Glomerular endothelial cell (primary cell): ENCODE measurements around the gene DTL. TPM values are rescaled to one million over a fixed set of nuclear protein-coding genes. Genes with fewer than 3 reads are reported as not detected.

Experiments
- DNase-seq: peaks from one replicate; pipeline ENCODE4 v3.0.0-alpha.2; 2011; ENCODE audit warnings: low read depth, low spot score; ENCODE audit errors: extremely low read depth
- total RNA-seq: library from RNA; depleted of rRNA; stranded (reverse); fragments of >200 nt; gene quantifications from 2 replicates; pipeline ENCODE4 v1.2.3, GENCODE V29; 2015

The DTL gene
- total RNA-seq, 1 donor from 2014 or later: 8.0 TPM

DNA sequence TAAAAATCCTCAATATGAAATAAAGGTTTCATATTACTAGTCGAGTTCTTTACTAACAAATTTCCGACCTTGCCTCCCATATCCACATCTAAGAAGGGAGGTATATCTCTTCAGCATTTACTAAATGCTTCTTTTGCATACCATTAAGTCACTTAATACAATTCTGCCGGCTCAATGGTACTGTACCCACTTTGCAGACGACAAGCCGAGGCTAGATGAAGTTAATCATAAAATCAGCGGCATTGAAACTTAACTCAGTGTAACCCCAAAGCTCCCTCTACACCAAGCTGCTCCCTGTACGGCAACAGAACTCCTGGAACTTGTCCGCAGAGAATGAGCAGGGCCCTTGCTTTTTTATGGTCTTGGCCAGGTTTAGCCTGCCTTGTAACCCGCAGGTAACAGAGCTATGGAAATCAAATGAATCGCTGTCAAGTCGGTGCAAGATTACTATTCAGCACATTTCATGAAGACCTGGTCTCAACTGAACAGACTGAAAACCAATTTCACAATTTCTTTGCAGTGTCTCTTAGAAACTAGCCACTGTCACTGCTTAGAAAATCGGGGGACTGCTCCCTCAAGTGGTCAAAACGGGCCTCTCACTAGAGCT, 929 bp upstream of the DTL start:
- no peak for DNase-seq

DNA sequence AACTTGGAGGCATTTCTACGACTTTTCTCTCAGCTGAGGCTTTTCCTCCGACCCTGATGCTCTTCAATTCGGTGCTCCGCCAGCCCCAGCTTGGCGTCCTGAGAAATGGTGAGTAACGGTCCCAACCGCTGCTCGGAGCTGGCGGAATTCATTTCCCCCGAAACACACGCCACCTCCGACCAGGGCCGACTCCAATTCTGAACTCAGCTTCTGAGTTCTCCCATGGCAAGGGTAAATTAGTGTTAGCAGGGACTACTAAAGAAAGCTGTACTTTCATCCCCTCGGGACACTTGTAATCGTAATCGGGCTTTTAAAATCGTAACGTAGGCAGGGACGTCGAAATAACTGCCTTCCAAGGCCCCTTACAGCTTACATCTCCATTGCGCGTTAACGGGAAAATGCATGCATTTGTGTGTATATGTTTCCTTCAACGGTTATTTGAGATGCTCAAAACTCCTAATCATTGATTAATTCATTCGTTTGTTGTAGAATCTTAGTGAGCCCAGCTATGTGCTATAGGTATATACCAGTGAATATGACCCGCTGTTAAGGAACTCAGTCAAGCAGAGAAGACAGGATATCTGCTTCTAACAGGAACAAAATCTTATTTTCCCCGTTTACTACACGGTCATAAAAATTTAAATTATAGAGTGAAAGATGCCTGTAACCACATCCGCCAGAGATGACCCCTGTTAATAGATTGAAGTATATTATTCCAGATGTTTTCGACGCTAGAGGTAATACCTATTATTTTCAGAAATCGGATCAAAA, 472 bp downstream of the DTL start:
- no peak for DNase-seq

DNA sequence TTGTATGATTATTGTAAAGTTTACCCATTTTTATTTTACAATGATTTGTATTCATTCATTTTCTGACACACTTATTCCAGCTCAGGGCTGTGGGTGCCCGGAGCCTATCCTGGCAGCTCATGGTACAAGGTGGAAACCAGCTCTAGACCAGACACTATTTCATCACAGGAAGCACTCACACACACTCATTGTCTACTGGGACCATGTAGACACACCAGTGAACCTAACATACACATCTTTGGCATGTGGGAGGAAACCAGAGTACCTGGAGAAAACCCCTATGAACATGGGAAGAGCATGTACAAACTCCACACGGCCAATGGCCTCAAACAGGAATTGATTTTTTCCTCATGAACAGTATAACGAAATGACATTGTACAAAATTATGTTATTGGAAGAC, 2.4 kb downstream of the DTL start:
- no peak for DNase-seq

DNA sequence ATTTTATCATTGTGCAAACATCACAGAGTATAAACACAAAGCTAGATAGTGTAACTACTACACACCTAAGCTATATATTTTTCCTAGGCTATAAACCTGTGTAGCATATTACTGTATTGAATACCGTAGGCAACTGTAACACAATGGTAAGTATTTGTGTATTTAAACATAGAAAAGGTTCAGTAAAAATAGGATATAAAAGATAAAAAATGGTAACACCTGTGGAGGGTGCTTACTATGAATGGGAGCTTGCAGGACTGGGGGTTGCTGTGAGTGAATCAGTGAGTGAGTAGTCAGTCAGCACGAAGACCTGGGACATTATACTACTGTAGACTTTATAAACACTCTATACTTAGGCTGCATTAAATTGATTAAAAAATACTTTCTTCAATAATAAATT, 4.1 kb downstream of the DTL start:
- no peak for DNase-seq

DNA sequence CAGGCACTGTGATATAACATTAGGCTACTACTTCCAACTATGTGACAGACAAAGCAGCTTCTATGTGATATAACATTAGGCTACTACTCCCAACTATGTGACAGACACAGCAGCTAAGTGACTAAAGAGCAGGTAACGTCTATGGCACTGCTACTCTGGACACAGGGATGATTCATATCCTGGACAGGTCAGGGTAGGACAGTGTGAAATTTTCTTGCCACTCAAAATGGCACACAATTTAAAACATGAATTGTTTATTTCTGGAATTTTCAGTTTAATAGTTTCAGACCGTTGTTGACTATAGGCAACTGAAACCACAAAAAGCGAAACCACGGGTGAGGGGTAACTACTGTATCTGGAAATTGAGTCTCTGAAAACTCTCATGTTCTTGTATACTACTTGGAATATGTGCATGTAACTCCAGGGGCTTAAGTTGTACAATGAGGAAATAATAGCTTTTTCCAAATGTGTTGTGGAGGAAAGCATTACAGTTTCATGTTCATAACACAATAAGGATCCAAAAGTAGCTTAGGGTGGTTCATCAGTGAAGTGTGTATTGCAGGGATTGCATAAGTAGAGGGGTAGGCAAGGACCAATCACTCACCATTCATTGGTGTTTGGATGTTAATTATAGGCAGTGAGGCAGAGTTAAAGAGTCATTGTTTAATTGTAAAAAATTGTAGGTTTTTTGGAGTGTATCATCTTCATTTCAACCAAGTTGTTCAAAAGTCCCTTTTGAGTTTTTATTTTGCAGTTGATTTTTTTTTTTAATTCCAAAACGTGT, 5.3 kb downstream of the DTL start:
- no peak for DNase-seq

DNA sequence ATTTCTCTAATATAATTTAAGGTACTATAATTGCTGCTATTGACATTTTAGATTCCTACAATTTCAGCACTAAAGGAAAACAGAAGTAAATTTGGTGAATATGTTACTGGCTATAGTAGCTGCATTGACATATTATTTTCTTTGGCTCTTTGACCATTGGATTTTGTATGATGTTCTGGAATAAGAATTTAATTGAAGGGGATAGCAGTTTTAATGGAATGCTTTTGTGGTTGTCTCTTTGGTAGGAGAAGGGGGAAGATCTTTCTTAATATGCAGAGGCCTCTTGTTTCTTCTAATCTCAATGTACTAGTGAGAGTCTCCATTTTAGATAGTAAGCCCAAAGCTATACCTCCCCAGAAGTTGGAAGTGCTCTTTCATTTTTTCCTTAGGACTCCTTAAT, 6.9 kb downstream of the DTL start:
- no peak for DNase-seq

DNA sequence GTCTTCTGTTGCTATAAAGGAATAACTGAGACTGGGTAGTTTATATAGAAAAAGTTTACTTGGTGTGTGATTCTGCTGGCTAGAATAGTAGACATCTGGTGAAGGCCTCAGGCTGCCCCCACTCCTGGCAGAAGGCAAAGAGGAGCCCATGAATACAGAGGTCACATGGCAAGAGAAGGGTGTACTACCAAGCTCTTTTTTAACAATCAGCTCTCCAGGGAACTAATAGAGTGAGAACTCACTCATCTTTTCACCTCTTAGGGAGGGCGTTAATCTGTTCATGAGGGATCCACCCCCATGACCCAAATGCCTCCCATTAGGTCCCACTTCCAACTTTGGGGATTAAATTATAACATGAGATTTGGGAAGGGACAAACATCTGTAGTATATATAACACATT, 9.3 kb downstream of the DTL start:
- DNase-seq: no peak

DNA sequence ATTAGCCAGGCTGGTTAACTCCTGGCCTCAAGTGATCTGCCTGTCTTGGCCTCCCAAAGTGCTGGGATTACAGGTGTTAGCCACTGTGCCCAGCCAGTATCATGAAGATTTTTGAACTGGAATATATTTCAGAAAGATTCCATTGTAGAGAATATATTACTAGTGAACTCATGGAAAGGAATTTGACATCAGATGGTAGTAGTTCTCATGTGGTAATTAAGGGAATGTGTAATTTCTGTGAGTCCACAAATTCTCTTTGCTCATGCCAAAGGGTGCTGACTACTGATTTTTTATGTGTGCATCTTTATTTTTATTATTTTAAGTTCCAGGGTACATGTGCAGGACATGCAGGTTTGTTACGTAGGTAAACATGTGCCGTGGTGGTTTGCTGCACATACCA, 10.4 kb downstream of the DTL start:
- no peak for DNase-seq

DNA sequence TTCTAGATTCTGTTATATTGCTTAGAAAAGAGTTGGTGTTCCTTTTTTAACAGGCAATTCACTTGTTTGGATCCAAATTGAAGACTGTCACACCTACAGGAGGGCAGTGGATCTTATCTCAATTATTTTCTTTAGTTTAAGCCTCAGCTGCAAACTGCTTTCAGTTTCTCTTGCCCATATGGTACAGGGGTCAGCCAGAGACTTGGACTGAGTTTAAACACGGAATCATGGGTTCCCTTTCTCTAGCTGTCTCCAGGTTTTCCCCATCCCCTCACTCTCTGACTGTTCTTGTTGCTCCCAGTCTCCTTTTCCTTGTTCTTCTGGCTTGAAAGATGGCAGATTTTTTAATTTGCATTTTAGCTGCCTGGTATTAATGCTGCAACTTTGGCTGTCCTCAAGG, 18.4 kb downstream of the DTL start:
- no peak for DNase-seq

DNA sequence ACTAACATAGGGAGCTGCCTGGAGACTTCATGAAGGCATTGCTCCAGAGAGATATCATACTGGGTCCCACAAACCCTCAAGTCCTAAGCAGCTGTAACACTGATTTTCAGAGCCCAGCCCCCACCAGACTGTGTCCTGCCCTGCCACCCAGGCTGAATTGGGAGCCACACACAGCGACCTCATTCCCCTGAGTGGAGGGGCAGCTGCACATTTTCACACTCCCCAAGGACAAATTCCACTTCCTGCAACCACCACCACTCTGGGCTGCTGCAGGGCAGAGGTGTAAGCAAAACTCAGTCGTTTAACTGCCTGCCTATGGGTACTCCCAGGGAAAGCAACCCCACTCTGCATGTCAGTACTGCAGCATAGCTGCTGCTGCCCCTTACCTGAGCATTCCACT, 19.8 kb downstream of the DTL start:
- no peak for DNase-seq

DNA sequence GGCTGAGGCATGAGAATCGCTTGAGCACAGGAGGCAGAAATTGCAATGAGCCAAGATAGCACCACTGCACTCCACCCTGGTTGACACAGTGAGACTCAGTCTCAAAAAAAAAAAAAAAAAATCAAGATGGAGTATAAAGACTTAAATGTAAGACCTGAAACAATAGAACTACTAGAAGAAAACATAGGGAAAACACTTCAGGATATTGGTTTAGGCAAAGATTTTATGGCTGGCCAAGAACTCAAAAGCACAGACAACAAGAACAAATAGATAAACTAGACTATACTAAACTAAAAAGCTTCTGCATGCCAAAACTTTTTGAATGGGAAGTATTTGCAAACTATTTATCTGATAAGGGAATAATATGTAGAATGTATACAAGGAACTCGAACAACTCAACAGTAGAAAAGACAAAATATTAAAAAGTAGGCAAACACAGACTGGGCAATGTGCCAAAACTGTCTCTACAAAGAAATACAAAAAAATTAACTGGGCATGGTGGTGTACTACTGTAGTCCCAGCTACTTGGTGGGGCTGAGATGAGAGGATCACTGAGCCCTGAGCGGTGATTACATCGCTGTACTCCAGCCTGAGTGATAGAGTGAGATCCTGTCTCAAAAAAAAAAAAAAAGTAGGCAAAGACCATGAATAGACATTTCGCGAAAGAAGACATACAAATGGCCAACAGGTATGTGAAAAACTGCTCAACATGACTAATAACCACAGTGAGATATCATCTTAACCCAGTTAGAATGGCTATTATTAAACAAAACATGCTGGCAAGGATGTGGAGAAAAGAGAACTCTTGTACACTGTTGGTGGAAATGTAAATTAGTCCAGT, 25.3 kb downstream of the DTL start:
- no peak for DNase-seq

DNA sequence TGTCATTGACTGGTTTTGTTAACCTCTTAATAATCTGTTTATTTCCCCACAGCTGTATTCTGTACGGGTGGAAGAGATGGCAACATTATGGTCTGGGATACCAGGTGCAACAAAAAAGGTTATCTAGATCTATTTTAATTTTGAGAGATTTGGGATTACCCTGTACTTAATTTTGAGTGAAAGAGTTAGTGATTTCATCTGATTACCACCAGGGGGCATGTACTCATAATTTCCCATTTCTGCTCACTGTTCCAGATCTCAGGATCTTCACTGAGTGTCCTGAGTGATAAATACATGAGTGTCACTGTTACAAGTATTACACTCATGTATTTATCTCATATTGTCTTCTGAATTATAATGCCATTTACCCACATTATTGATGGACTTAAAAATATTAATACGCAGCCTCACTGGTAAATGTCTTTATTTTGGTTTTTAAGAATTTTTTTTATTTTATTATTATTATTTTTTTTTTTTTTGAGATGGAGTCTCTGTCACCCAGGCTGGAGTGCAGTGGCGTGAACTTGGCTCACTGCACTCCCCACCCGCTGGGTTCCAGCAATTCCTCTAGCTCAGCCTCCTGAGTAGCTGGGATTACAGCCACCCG, 27.4 kb downstream of the DTL start:
- no peak for DNase-seq

DNA sequence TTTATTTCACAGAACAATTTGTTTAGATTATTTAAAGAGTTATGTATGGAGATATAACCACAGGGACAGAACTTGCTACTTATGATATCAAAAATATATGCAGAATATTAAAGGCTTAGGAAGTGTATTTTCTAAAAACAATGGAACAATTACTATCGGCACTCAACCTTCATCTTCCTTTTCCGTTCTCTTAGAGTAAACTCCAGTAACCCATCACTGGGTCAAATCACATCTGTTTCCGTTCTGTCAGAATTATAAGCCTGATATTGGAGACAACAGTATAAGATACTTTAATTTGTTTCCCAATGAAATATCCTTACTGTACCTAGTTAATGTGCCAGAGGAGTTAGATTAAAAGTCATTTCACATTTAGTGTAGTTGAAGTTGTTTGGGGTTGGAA, 32.2 kb downstream of the DTL start:
- peak; percentile 73 for DNase-seq

DNA sequence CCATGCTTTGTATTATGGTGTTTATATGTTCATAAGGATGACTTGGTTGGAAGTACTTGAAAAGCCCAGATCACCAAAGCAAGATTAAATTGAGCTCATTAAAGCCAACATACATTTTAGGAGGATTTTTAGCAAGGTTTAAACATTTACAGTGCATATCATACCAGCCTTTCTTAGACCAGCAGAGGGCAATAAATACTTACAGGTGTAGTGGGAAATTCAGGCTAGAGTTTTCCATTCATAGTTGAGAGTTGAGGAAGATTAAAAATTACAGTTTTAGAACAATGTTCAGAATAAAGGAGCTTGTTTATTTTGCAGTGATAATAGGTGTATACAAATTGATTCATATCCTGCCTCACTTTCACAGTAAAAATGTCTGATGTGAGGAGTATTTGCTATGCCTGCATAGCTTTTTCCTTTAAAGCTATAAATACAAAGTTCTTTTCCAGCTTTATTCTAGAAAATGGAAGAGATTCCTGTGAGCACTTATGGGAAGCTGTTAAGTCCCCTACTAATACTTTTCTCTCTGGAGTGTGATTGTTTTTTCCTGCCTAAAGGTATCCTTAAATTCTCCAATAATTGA, 35.3 kb downstream of the DTL start:
- no peak for DNase-seq

DNA sequence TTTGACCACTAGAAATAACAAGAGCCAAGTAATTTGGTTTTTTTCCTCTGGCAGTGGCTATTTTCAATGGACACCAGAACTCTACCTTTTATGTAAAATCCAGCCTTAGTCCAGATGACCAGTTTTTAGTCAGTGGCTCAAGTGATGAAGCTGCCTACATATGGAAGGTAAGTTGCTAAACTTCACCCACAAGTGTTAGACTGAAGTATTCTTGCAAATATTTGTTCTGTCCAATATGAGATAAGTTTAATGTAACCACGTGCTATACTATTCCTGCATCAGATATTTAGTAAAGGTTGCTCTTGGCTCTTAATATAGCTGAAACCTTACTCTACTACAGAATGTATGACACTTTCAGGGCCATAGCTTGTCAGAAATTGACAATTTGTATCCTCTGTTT, 36.5 kb downstream of the DTL start:
- DNase-seq: no peak

DNA sequence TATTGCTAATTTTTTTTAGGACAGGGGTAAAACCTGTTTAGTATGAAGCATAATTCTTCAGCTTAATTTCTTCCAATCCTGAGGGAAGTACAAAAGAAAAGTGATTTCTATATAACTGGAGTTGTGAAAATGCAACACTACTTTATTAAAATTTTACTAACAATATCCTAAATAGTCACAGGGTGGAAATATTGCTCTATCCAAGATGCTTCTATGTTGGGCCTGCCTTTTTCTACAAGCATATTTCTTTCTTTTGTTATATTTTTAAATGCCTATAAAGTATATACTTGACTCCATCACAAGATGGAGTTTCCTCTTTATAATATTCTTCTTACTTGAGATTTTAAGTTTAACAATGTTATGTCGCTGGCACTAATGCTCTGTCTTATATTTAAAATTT, 37.9 kb downstream of the DTL start:
- no peak for DNase-seq

DNA sequence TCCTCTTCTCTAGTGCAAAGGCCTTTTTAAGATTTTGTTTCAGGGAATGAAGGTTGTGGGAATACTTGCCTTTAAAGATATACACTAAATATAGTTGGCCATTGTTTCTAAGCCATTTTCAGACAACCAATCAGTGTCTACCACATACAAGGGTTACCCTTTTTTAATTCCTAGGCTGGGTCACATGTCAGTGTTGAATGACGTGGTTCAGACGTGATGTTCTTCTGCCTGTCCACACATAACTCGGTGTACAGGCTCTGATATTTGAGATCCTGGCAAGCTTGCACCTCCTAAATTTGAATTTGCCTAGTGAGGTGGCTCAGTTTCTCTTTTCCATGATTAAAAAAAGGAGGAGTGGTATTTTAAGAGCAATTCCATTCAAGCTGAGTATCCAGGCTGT, 38.8 kb downstream of the DTL start:
- DNase-seq: no peak

DNA sequence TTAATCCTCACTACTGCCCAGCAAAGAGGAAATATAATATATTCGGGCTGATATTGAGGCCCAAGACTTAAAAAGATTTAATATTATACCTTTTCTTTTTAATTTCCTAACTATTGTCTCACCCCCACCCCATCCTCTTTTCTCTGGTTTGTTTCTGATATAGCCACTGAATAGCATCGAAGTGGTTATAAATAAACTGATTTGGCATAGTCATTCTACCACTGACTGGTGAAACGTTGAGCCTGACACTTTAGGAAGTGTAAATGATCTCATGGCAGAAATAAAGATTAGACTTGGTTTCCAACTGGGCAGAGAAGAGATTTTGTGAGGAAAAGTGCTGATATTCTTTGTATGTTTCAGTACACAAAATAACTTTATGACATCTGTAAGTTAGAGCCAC, 39.3 kb downstream of the DTL start:
- DNase-seq: no peak

DNA sequence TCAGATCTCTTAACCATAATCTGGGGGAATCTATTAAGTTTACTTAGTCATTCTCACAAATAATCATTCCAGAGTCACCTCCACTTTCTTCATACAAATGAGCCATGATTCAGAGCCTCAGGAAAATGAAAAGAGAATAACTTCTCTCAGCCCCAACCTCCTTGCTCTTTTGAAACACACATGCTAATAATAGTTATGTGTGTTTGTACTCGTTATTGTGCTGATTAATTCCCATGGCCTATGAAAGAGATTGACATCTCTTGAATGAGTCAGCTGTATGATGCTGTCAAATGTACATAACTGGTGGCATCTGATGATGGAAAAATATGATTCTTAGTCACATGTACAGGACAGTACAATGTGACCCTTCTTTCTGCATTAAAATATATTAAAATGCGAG, 41.5 kb downstream of the DTL start:
- DNase-seq: no peak

DNA sequence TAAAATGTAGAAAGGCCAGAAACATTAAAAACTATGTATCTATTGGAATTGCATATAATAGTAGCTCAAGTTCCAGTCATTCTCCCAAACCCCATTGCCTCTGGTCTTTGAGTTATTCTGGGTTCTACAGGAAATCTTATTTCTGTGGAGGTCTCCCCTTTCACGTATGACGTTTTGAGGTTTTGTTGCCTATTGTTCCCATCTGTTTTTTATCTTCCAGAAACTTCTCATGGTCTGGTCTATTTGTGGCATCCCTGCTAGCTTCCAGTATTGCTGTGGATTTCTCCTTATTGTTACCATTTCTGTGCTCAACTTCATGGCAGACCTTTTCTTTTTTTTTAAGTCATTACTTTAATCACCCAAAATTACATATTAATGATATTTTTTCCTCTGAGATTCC, 43.3 kb downstream of the DTL start:
- no peak for DNase-seq
